HepG2 (cell line): ENCODE data around the gene GNGT2. TPM values are rescaled to one million over a fixed set of nuclear protein-coding genes. Genes with fewer than 3 reads are reported as not detected.

Experiments
- ATAC-seq: fragments of 200-7000 bp; cut with Tn5 transposase; 3 replicates; pipeline ENCODE4 v1.9.1; 2020; ENCODE audit warnings: mild to moderate bottlenecking, moderate library complexity
- BruUV-seq: library from RNA; stranded (reverse); fragments of 400-500 nt; replicated peaks from 2 replicates; lab custom pipeline; 2021; lab: Mats Ljungman, UMichigan
- CTCF ChIA-PET: fragments of 300-600 bp; formaldehyde crosslinking; extraction: SDS; loops from one replicate; lab custom pipeline; 2021; ENCODE audit warnings: low total read pairs, inconsistent platforms, low intra/inter-chr PET ratio; lab: Yijun Ruan, JAX
- POLR2A ChIA-PET: fragments of 350-600 bp; sonication (Branson Sonifier 250); formaldehyde crosslinking; loops from one replicate; lab custom pipeline; 2020; ENCODE audit warnings: antibody characterized with exemption, inconsistent platforms; lab: Yijun Ruan, JAX
- DNase-seq: peaks from one replicate; pipeline ENCODE4 v3.0.0-alpha.2; 2015; ENCODE audit warnings: low spot score
- FAIRE-seq: peaks from 3 replicates; lab custom pipeline; 2011; peaks lifted over from hg19 to GRCh38; lab: Jason Lieb, UNC
- H2AFZ ChIP-seq: one replicate; pipeline ENCODE4 v1.6.1; 2011; ENCODE audit warnings: low read length, inconsistent platforms
- H3K27ac ChIP-seq: fragments of 300-600 bp; 3 replicates; pipeline ENCODE4 v1.8.0; 2011; ENCODE audit warnings: mixed run types, mild to moderate bottlenecking, mixed read lengths, low read length, inconsistent platforms; ENCODE audit not compliant: insufficient read depth; ENCODE audit errors: extremely low read length
- H3K27me3 ChIP-seq, 2 experiments: fragments of 200-600 bp in 1 of 2; 2 replicates in 1 of 2; 3 replicates in 1 of 2; pipeline versions ENCODE4 v1.6.0 to v1.8.0; 2011; ENCODE audit warnings: low read length in 2 of 2, mild to moderate bottlenecking in 2 of 2, moderate library complexity in 2 of 2, inconsistent platforms in 1 of 2; ENCODE audit not compliant: insufficient read depth in 2 of 2, control insufficient read depth in 1 of 2
- H3K36me3 ChIP-seq, 2 experiments: fragments of 200-600 bp in 1 of 2; replicated peaks in 1 of 2; 2 replicates in 1 of 2; 3 replicates in 1 of 2; pipeline versions ENCODE4 v1.5.1 to v1.8.0; 2011; ENCODE audit warnings: low read length in 2 of 2, inconsistent platforms in 1 of 2; ENCODE audit not compliant: insufficient read depth in 2 of 2, control insufficient read depth in 1 of 2
- H3K4me1 ChIP-seq: 2 replicates; pipeline ENCODE4 v1.5.1; 2012; ENCODE audit warnings: low read length, inconsistent platforms; ENCODE audit not compliant: insufficient read depth
- H3K4me2 ChIP-seq: 2 replicates; pipeline ENCODE4 v1.6.0; 2011; ENCODE audit warnings: low read depth, low read length, inconsistent platforms
- H3K4me3 ChIP-seq, 3 experiments: fragments of 200-600 bp in 1 of 3; sonication (generic), shearing (Covaris generic) in 1 of 3; replicated peaks in 1 of 3; 2 replicates each; pipeline ENCODE4 v1.5.1; 2011 to 2016; ENCODE audit warnings: low read length in 3 of 3, inconsistent platforms in 2 of 3, low read depth in 2 of 3, mild to moderate bottlenecking in 2 of 3, control low read depth in 1 of 3, mixed read lengths in 1 of 3; ENCODE audit not compliant: insufficient read depth in 1 of 3
- H3K79me2 ChIP-seq: one replicate; pipeline ENCODE4 v1.6.1; 2011; ENCODE audit warnings: low read length, inconsistent platforms; ENCODE audit not compliant: insufficient read depth
- H3K9ac ChIP-seq: 2 replicates; pipeline ENCODE4 v1.6.0; 2011; ENCODE audit warnings: mild to moderate bottlenecking, low read depth, low read length, inconsistent platforms; ENCODE audit not compliant: insufficient read depth
- H3K9me3 ChIP-seq: 2 replicates; pipeline ENCODE4 v1.5.1; 2012; ENCODE audit warnings: mild to moderate bottlenecking, low read length
- H4K20me1 ChIP-seq: 2 replicates; pipeline ENCODE4 v1.6.0; 2011; ENCODE audit warnings: inconsistent platforms, mild to moderate bottlenecking, low read length, moderate library complexity; ENCODE audit not compliant: insufficient read depth
- CHD2 ChIP-seq: IDR thresholded peaks from 2 replicates; pipeline ENCODE4 v1.6.1; 2011; ENCODE audit warnings: low read depth, low read length, improper control_type of control experiment
- DR1 ChIP-seq: sonication (generic); formaldehyde crosslinking; IDR thresholded peaks from 2 replicates; pipeline ENCODE4 v1.8.0; 2021; ENCODE audit warnings: mild to moderate bottlenecking, missing genetic modification reagents, inconsistent platforms
- GLI4 ChIP-seq: sonication (generic); formaldehyde crosslinking; IDR thresholded peaks from 2 replicates; pipeline ENCODE4 v1.5.1; 2020; ENCODE audit warnings: missing genetic modification reagents, mild to moderate bottlenecking, moderate library complexity, borderline replicate concordance
- IKZF1 ChIP-seq: fragments of 450-650 bp; IDR thresholded peaks from 2 replicates; pipeline ENCODE4 v1.7.1; 2016
- LCORL ChIP-seq, 2 experiments: fragments of 450-650 bp in 1 of 2; sonication (generic) in 1 of 2; formaldehyde crosslinking in 1 of 2; IDR thresholded peaks; 2 replicates each; pipeline versions ENCODE4 v1.5.0 to v1.6.1; 2017 to 2020; ENCODE audit warnings: antibody characterized with exemption in 1 of 2, missing genetic modification reagents in 1 of 2
- MTA1 ChIP-seq: sonication (generic); formaldehyde crosslinking; IDR thresholded peaks from 2 replicates; pipeline ENCODE4 v1.4.0; 2020; ENCODE audit warnings: missing genetic modification reagents, mild to moderate bottlenecking, borderline replicate concordance
- NFIC ChIP-seq: IDR thresholded peaks from 2 replicates; pipeline ENCODE4 v1.6.1; 2012; ENCODE audit warnings: mild to moderate bottlenecking, low read length, inconsistent platforms
- NKX3-1 ChIP-seq: sonication (generic); formaldehyde crosslinking; IDR thresholded peaks from 2 replicates; pipeline ENCODE4 v1.5.0; 2020; ENCODE audit warnings: missing genetic modification reagents
- PCBP2 ChIP-seq: fragments of 200-400 bp; formaldehyde crosslinking; optimal IDR thresholded peaks from 2 replicates; pipeline ENCODE3; 2018; ENCODE audit warnings: low read length, low read depth; ENCODE audit not compliant: poor library complexity, severe bottlenecking
- TMF1 ChIP-seq: sonication (generic); formaldehyde crosslinking; IDR thresholded peaks from 2 replicates; pipeline ENCODE4 v1.8.1; 2022; ENCODE audit warnings: low read depth, missing genetic modification reagents
- U2AF2 ChIP-seq: fragments of 200-400 bp; formaldehyde crosslinking; IDR thresholded peaks from 2 replicates; pipeline ENCODE4 v1.6.1; 2017; ENCODE audit warnings: low read depth, mild to moderate bottlenecking, low read length
- ZNF629 ChIP-seq: sonication (generic); formaldehyde crosslinking; conservative IDR thresholded peaks from 2 replicates; pipeline ENCODE4 v1.5.0; 2020; ENCODE audit warnings: missing genetic modification reagents
- WGBS: methylation state at CpG from one replicate; pipeline ENCODE4 v1.1.6; 2017; ENCODE audit warnings: low lambda C conversion rate; 5-methylcytosine and 5-hydroxymethylcytosine counted together
- in situ Hi-C: cut with HindIII; loops from 2 replicates; pipeline ENCODE4 v1.10.0; 2017; ENCODE audit warnings: low pct_unique_long_range_greater_than_20kb; ENCODE audit not compliant: extremely low pct_ligation_motif_present
- intact Hi-C: fragments of 100-400 bp; cut with micrococcal nuclease; formaldehyde crosslinking; loops from one replicate; pipeline ENCODE4 v1.10.0; 2022; ENCODE audit not compliant: unreplicated experiment
- polyA plus RNA-seq, 8 experiments: library from polyadenylated mRNA; depleted of rRNA in 3 of 8; stranded (reverse) in 7 of 8; unstranded in 1 of 8; fragments of >200 nt; fragmentation: Illumina TruSeq in 4 of 8; extraction: Trizol in 4 of 8; gene quantifications; 2 replicates each; pipeline versions ENCODE4 v1.2.1 to v1.2.3, GENCODE V29; 2011 to 2016; ENCODE audit warnings: low read depth in 4 of 8, missing spikeins in 1 of 8, mixed read lengths in 1 of 8; ENCODE audit not compliant: insufficient read depth in 1 of 8
- total RNA-seq, 5 experiments: library from RNA; depleted of rRNA; stranded (reverse); fragments of >200 nt; fragmentation: Illumina TruSeq; extraction: Trizol; gene quantifications; 2 replicates each; pipeline ENCODE4 v1.2.3, GENCODE V29; 2016; ENCODE audit warnings: low read depth in 1 of 5

Gene GNGT2
- total and polyA plus RNA-seq, 2 of the 13 experiments (the other 11 are each of a cell fraction or from before 2014, with no cell fraction given): not detected

DNA sequence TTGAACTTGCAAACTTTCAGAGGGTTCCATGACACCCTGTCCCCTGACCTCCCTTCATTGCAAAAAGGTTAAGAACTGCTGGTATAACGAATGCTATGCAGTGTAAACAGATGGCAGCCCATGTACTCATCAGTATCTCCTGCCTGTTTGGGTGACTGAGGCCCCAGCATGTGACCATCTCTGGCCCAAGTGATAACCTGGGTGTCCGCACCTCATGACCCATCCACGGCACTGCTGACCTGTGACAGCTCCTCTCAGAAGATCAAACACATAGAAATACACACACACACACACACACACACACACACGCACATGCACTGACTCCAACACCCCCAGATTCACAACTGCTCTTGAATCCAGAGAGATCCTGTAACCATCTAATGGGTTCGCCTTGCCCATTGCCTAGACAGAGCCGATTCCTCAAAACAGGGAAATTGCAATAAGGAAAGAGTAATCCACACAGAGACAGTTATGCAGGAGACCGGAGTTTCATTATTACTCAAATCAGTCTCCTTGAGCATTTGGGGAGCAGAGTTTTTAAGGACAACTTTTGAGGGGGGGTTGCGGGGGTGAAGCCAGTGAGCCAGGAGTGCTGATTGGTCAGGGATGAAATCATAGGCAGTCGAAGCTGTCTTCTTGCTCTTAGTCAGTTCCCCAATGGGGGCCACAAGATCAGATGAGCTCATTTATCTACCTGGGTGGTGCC, 31.5 kb upstream of the GNGT2 start:
- no peak for TF ChIP-seq LCORL (IDR thresholded peaks at IDR 0.05)
- no peak for TF ChIP-seq LCORL (CRISPR knock-in tag; IDR thresholded peaks at IDR 0.05)
- no peak for TF ChIP-seq DR1
- TF ChIP-seq CHD2: no peak
- no peak for TF ChIP-seq NFIC
- no peak for TF ChIP-seq TMF1
- no peak for TF ChIP-seq NKX3-1 (CRISPR knock-in tag)
- TF ChIP-seq IKZF1: no peak
- no peak for TF ChIP-seq GLI4 (CRISPR knock-in tag)
- WGBS: 45% methylated on average over 9 of the region's 9 CpGs
- no peaks in the 10 kb centered on the region for H4K20me1 ChIP-seq
- peaks cover 7% of the 10 kb centered on the region for H3K4me1 ChIP-seq
- BruUV-seq: no TSS peak
- peaks cover 0 to 13% of the 10 kb centered on the region in 2 experiments; a peak in 4 of 5 replicates for H3K27me3 ChIP-seq
- H3K4me2 ChIP-seq: no peak overlapping the region
- intact Hi-C loops: no loop called here
- CTCF ChIA-PET: no interaction called here
- no peak overlapping the region for H3K4me3 ChIP-seq
- in situ Hi-C loops: no loop called here
- no peak overlapping the region for H3K27ac ChIP-seq
- ATAC-seq (no peak), DNase-seq (no peak), FAIRE-seq (no peak)
- H2AFZ ChIP-seq: no peak overlapping the region
- POLR2A ChIA-PET: no interaction called here
- H3K36me3 ChIP-seq: no peaks in the 10 kb centered on the region
- H3K9me3 ChIP-seq: no peaks in the 10 kb centered on the region
- no peak overlapping the region for H3K9ac ChIP-seq
- no peaks in the 10 kb centered on the region for H3K79me2 ChIP-seq

DNA sequence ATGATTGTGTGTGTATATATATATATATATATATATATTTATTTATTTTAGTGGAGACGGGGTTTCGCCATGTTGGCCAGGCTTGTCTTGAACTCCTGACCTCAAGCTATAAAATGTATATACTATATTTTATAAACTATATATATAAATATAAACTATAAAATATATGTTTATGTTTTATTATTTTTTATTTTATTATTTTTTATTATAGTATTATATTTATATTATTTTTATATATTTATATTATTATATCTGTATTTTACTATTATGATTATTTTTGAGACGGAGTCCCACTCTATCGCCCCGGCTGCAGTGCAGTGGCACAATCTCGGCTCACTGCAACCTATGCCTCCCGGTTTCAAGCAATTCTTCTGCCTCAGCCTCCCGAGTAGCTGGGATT, 30.7 kb upstream of the GNGT2 start:
- no peaks in the 10 kb centered on the region for H3K79me2 ChIP-seq
- TF ChIP-seq ZNF629 (CRISPR knock-in tag) (no peak), MTA1 (CRISPR knock-in tag) (no peak), PCBP2 (no peak), U2AF2 (no peak)
- H3K4me1 ChIP-seq: peaks cover 12% of the 10 kb centered on the region
- no peak overlapping the region for H3K27ac ChIP-seq
- no peaks in the 10 kb centered on the region for H3K9me3 ChIP-seq
- ChIA-PET CTCF (no interaction called here), POLR2A (no interaction called here)
- in situ Hi-C loops (no loop called here), intact Hi-C loops (no loop called here)
- no peak overlapping the region for H3K4me2 ChIP-seq
- BruUV-seq: no TSS peak
- H4K20me1 ChIP-seq: no peaks in the 10 kb centered on the region
- FAIRE-seq: no peak
- WGBS: 62% methylated on average over 8 of the region's 8 CpGs
- DNase-seq: no peak
- no peaks in the 10 kb centered on the region for H3K36me3 ChIP-seq
- H3K9ac ChIP-seq: no peak overlapping the region
- peaks cover 0 to 13% of the 10 kb centered on the region in 2 experiments; a peak in 4 of 5 replicates for H3K27me3 ChIP-seq
- H2AFZ ChIP-seq: no peak overlapping the region
- no peak overlapping the region for H3K4me3 ChIP-seq
- ATAC-seq: no peak
